ENCODE measurements around the gene TRMU. TPM values are rescaled to one million over a fixed set of nuclear protein-coding genes. Genes with fewer than 3 reads are reported as not detected.

TRMU gene
- total RNA-seq, 1 donor from 2014 or later, result 34.3 TPM

DNA sequence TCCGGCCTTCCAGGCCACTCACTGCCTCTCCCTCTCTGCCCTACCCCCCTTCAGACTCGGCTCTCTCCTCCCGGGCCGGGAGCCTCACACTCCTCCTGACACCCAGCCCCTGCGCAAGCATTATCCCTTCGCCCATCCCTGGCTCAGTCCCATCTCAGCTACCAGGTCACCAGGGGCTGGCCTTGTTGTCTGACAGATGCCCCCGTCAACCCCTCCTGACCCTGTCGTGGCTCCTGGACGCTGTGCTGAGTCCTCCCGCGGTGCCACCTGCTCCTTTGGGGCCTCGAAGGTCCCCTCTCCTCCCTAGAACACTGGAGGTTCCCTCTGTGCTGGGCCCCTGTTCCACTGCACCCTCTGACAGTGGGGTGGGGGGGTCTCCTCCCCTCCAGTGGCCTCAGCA lies 32.9 kb downstream of the TRMU start:
- no peak for DNase-seq (ENCODE audit: extremely low read depth, low read depth, low spot score)

DNA sequence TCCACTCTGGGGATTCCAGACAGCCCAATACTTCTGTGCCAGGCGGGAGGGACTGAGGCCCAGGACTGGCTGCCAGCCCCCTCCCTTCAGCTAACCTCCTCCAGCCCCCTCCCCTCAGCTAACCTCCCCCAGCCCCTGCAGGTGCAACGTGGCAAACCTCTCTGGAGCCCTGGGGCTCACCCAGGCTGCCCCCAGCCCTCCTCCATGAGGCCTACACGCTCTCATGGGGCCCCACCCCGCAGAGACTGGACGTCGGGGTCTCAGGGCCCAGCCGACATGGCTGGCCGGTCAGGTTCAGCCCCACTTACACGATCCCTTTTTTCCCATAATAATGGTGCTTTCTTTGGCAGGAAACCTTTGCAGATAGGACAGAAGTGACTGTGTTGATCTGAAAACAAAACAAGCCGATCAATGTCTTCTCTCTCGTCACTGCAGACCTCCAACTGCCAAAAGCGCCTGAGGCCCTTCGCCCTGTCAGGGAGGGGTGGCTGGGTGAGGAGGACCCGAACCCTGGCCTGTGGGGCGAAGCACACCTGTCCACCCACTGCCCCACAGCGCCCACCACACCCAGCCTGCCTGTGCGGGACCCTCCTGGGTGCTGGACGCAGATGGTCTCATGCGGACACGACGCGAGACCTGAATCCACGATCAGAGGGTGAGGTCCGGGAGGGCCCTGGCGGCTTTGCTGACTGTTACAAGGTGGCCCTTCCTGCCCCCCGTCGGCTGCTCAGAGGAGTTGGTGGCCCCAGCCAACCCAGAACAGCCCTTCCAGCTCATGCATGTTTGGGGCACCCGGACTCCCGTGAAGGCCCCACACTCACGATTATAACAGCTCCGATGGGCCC lies 33.6 kb downstream of the TRMU start:
- DNase-seq (ENCODE audit: extremely low read depth, low read depth, low spot score), result no peak

- no peak for DNase-seq (ENCODE audit: extremely low read depth, low read depth, low spot score)
Observed at GRCh38 chr22:46369716-46370583, 34.4 kb downstream of the TRMU start.

DNA sequence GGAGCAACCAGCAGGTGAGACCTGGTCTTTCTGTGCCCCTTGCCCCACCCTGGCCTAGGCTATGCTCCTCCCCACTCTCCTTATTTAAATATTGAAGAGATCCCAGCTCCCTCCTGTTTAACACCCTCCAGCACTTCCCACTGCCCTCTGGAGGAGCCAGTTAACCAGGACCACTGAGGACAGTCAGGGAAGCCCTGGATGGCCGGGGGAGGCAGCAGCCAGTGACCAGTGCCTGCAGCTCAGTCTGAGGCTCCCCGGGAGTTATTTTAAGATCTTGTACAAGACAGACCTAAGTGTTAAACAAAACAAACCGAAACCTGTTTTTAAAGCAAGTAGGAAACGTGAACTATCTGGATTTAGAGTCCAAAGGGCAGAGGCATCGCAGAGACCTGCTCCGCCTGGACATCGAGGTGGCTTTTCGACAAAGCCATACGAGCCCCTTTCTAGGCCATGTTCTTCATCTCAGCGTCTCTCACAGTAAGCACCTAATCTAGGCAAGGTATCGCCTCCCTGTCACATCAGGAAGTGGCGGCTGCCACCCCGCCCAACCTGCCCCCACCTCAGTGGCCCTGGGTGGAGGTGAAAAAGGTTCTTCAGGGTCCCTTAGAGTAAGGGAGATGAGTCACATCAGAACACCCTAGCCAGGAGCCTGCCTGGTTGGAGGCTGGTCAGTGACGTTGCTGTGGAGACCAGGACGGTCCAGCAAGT lies 35.2 kb downstream of the TRMU start:
- no peak for DNase-seq (ENCODE audit: extremely low read depth, low read depth, low spot score)

DNA sequence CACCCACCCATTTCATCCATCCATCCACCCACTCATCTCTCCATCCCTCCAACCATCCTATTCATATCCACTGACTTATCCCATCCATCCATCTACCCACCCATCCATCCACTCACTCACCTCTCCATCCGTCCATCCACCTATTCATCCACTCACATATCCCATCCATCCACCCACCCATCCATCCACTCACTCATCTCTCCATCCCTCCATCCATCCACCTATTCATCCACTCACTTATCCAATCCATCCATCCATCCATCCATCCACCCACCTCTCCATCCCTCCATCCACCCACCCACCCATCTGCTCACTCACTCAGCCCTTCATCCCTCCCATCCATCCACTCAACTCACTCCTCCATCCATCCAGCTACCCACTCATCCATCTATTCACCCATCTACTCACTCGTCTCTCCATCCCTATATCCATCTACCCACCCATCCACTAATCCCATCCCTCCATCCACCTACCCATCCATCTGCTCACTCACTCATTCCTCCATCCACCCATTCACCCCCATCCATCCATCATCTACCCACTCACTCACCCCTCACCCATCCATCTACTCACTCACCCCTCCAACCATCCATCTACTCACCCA lies 36.2 kb downstream of the TRMU start:
- no peak for DNase-seq (ENCODE audit: extremely low read depth, low read depth, low spot score)

GRCh38 chr22:46372686-46373085 lies 37.2 kb downstream of the TRMU start:
- no peak for DNase-seq (ENCODE audit: extremely low read depth, low read depth, low spot score)

GRCh38 chr22:46373159-46373558 lies 37.6 kb downstream of the TRMU start:
- DNase-seq (ENCODE audit: extremely low read depth, low read depth, low spot score), result no peak

- no peak for DNase-seq (ENCODE audit: extremely low read depth, low read depth, low spot score)
Observed at GRCh38 chr22:46373921-46374662, 38.6 kb downstream of the TRMU start.

DNA sequence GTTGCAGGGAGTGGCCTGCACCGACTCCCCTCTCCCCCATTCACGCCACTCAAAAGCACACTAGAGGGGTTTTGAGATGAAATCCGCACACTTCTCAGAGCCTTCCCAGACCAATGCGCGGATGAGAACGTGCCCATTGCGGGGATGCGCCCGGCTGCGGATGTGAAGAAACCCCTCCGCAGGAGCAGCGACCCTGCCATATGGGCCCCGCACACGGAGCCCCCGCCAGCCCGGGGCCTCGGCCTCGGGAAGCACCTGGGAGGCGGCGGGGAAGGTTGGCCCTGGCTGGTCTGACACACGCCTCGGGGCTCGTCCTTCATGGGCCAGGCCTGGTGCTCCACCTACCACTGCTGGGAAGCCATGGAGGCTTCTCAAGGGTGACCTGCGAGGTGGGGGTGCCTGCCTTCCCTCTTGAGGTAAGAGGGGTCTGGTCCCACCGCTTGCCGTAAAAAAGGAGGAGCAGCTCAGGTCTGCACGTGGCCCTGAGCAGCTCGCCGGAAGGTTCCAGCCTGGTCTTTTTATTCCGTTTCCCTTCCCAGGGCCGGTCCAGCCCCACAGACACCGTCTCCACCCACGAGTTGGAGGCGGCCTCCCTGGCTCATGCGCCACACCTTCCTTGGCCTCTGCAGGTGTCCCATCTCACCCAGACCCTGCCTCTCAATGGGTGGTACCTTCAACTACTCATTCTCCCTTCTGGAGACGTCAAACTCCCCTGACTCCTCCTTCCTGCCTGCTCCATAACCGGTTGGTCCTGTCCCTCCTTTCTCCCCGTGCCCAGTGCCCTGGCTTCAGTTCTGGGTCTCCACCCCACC lies 39.4 kb downstream of the TRMU start:
- no peak for DNase-seq (ENCODE audit: extremely low read depth, low read depth, low spot score)

GRCh38 chr22:46376111-46376510 lies 40.6 kb downstream of the TRMU start:
- no peak for DNase-seq (ENCODE audit: extremely low read depth, low read depth, low spot score)

DNA sequence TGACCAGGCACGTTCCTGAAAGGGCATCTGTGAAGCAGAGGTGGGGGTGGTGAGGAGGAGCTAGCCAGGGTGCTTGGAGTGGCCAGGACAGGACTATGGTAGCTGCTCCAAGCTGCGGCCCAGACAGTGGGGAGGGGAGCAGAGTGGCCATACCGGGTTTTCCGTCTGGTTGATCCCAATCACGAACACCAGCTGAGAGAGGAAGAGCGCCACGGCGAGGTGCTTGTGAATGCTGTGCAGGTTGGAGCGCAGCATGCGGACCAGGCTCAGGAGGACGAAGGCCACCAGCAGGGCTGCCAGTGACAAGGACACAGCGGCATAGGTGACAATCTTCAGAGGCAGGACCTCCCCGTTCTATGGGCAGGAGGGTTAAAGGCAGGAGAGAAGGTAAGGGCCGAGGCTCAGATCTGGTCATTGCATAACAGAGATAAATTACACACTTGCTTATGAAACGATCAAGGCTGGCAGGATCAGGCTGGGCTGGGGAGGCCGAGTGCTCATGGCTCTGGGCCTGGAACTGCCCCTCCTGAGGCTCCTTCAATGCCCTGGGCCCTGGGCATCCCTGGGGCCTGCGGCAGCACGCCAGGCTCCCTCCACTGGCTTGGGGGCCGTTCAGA lies 41.5 kb downstream of the TRMU start:
- no peak for DNase-seq (ENCODE audit: extremely low read depth, low read depth, low spot score)

DNA sequence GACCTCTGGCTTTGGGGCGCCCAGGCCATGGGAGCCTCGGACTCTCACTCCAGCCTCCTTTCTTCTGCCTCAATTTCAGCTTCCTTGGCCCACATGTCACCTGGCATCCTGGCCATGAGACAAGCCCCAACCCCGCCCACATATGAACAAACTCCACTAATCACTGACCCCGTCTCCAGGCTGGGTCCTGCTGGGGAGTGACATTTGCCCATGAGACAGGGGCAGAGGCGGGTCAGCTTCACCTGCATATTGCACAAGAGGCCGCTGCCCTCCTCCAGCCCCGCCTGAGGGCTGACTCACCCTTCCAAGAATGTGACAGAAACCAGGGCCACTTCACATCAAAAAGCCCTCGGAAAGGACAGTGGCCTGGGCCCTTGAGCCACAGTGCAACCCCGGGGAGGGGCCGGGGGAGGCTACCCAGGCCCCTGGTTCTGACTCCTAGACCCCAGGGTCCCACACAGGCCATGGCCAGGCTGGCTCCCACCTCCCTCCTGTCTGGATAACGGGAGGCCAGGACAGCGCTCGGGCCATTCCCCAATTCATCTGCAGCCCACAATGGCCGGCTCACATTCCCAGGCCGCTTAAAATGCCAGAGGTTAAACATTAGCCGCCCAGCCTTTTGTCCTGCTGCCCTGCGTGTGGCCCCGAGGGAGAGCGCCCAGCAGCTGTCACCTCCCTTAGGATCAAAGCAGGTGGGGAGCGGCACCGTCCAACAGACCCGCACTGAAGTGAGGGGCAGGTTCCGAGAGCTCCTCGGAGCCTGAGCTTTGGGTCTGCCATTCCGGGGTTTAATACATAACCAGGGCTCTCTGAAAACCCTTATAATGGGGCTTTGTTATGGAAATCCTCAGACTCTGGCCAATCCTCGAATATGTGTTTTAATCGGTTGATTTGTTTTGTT lies 42.3 kb downstream of the TRMU start:
- no peak for DNase-seq (ENCODE audit: extremely low read depth, low read depth, low spot score)

DNA sequence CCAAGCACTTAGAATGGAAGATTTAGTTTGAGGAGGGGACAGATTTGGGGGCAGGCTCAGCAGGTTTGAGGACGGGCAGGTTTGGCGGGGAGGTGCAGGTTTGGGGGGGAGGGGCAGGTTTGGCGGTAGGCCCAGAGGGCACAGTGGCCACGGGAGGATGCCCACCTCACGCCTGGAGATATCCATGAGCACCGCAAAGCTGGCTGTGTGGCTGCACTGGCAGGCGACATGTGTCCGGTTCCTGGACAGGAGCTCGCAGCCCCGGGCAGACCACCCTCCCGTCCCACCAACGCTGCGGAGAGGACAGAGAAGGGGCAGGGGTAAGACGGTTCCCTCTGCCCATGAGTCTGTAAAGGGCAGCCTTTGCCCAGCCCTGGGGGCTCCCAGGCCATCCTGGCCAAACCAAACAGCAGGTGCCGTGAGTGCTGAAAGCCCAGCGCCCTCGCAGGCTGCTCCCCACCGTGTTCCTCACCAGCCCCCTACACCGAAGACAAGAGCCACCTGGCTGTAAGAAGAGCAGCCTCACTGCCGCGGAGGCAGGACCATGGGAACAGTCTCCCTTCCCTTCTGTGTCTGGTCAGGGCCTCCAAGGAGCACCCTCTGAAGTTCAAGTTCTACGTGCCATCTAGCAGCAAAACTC lies 43.0 kb downstream of the TRMU start:
- DNase-seq (ENCODE audit: extremely low read depth, low read depth, low spot score), result no peak

- no peak for DNase-seq (ENCODE audit: extremely low read depth, low read depth, low spot score)
Observed at GRCh38 chr22:46379066-46379930, 43.8 kb downstream of the TRMU start.

- DNase-seq (ENCODE audit: extremely low read depth, low read depth, low spot score), result no peak
Observed at GRCh38 chr22:46380069-46380468, 44.6 kb downstream of the TRMU start.

DNA sequence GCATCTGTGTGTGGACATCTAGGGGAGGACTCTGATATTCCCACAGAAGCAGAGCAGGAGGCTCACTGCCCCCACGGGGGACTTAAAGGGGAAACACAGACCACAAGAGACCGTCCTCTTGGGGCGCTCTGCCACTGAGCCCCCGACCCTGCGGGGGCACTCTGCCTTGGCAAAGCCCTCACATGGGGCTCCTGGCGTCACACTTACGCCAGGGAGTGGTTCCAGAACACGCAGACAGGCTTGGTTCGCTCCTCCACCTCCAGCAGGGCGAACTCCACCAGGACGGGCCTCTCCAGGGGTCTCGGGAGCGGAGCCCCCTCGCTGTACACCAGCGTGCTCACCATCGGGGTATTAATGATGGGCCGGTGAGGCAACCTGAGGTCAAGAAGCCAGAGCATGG lies 45.1 kb downstream of the TRMU start:
- no peak for DNase-seq (ENCODE audit: extremely low read depth, low read depth, low spot score)
